Liver (tissue), 9 donors: ENCODE results near the gene COL27A1. TPM values are rescaled to one million over a fixed set of nuclear protein-coding genes. Genes with fewer than 3 reads are reported as not detected.

Experiments used
- DNase-seq: peaks from one replicate; pipeline ENCODE4 v3.0.0-alpha.2; 2017; ENCODE audit warnings: low spot score
- H3K27ac ChIP-seq, 2 donors: one replicate each; pipeline ENCODE4 v1.7.0; 2013; ENCODE audit warnings: inconsistent platforms in 2 of 2, low read length in 2 of 2, control low read depth in 1 of 2, low read depth in 1 of 2, mild to moderate bottlenecking in 1 of 2
- H3K27me3 ChIP-seq, 4 donors: one replicate each; pipeline versions ENCODE4 v1.6.1 to v1.7.0; 2013; ENCODE audit warnings: low read length in 3 of 4, inconsistent platforms in 1 of 4, mild to moderate bottlenecking in 1 of 4, moderate library complexity in 1 of 4; ENCODE audit not compliant: control insufficient read depth in 4 of 4, insufficient read depth in 4 of 4
- H3K36me3 ChIP-seq, 4 donors: one replicate each; pipeline versions ENCODE4 v1.6.1 to v1.7.0; 2013; ENCODE audit warnings: low read length in 3 of 4, mild to moderate bottlenecking in 3 of 4, low read depth in 1 of 4, moderate library complexity in 1 of 4; ENCODE audit not compliant: control insufficient read depth in 4 of 4, insufficient read depth in 3 of 4
- H3K4me1 ChIP-seq, 4 donors: one replicate each; pipeline versions ENCODE4 v1.6.1 to v1.7.0; 2013; ENCODE audit warnings: low read length in 3 of 4, mild to moderate bottlenecking in 3 of 4, moderate library complexity in 1 of 4; ENCODE audit not compliant: control insufficient read depth in 4 of 4, insufficient read depth in 4 of 4
- H3K4me3 ChIP-seq, 3 donors: one replicate each; pipeline versions ENCODE4 v1.6.1 to v1.7.0; 2013; ENCODE audit warnings: low read length in 3 of 3, control low read depth in 1 of 3, low read depth in 1 of 3, mild to moderate bottlenecking in 1 of 3
- H3K9ac ChIP-seq, 2 donors: one replicate each; pipeline ENCODE4 v1.7.0; 2013; ENCODE audit warnings: low read length in 2 of 2, mild to moderate bottlenecking in 2 of 2, moderate library complexity in 2 of 2, control low read depth in 1 of 2, low read depth in 1 of 2
- H3K9me3 ChIP-seq, 4 donors: one replicate each; pipeline versions ENCODE4 v1.6.1 to v1.7.0; 2013; ENCODE audit warnings: low read length in 3 of 4; ENCODE audit not compliant: control insufficient read depth in 4 of 4
- EGR1 ChIP-seq, 2 donors: IDR thresholded peaks; 2 replicates each; pipeline ENCODE4 v1.6.1; 2016 to 2018; ENCODE audit warnings: antibody characterized with exemption in 2 of 2, low read depth in 2 of 2
- FOXA2 ChIP-seq: IDR thresholded peaks from 2 replicates; pipeline ENCODE4 v1.6.1; 2016; ENCODE audit warnings: antibody characterized with exemption
- GABPA ChIP-seq, 2 donors: IDR thresholded peaks in 1 of 2; conservative IDR thresholded peaks in 1 of 2; 2 replicates each; pipeline ENCODE4 v1.6.1; 2016; ENCODE audit warnings: antibody characterized with exemption in 2 of 2, mild to moderate bottlenecking in 1 of 2, moderate library complexity in 1 of 2
- HNF4A ChIP-seq, 2 donors: conservative IDR thresholded peaks; 2 replicates each; pipeline ENCODE4 v1.6.1; 2016; ENCODE audit warnings: antibody characterized with exemption in 2 of 2, mild to moderate bottlenecking in 2 of 2
- HNF4G ChIP-seq: IDR thresholded peaks from 2 replicates; pipeline ENCODE4 v1.6.1; 2016; ENCODE audit warnings: antibody characterized with exemption
- JUND ChIP-seq, 2 donors: IDR thresholded peaks; 2 replicates each; pipeline ENCODE4 v1.6.1; 2016; ENCODE audit warnings: antibody characterized with exemption in 2 of 2
- NR2F2 ChIP-seq: IDR thresholded peaks from 2 replicates; pipeline ENCODE4 v1.6.1; 2016; ENCODE audit warnings: antibody characterized with exemption
- RXRA ChIP-seq, 2 donors: IDR thresholded peaks; 2 replicates each; pipeline ENCODE4 v1.6.1; 2017 to 2018; ENCODE audit warnings: antibody characterized with exemption in 2 of 2, mild to moderate bottlenecking in 1 of 2
- SP1 ChIP-seq: IDR thresholded peaks from 2 replicates; pipeline ENCODE4 v1.6.1; 2018; ENCODE audit warnings: antibody characterized with exemption, mild to moderate bottlenecking
- WGBS: extraction: QIAGEN DNeasy Blood & Tissue Kit; methylation state at CpG from one replicate; pipeline ENCODE4 v1.1.7; 2013; 5-methylcytosine and 5-hydroxymethylcytosine counted together
- polyA plus RNA-seq, 2 donors: library from polyadenylated mRNA; stranded (reverse) in 1 of 2; unstranded in 1 of 2; fragments of 200-250 nt in 1 of 2; fragments of >200 nt in 1 of 2; fragmentation: Nextera tagmentation in 1 of 2; extraction: Ambion mirVana in 1 of 2; gene quantifications; one replicate each; pipeline versions ENCODE4 v1.2.1 to v1.2.3, GENCODE V29; 2013 to 2015
- total RNA-seq, 2 donors: library from RNA; depleted of rRNA; stranded (reverse); fragments of >200 nt; gene quantifications; one replicate each; pipeline ENCODE4 v1.2.3, GENCODE V29; 2014
- TF ChIP-seq, protein P1 (sequence below): IDR thresholded peaks from 2 replicates; pipeline ENCODE4 v1.6.1; 2016; ENCODE audit warnings: antibody characterized with exemption
- TF ChIP-seq, protein P2 (sequence below): fragments of 150-350 bp; IDR thresholded peaks from 2 replicates; pipeline ENCODE4 v1.5.1; 2017; ENCODE audit warnings: improper control_type of control experiment, low read depth, low read length; ENCODE audit not compliant: missing input control
- donor health status: healthy.
- donor health status: healthy.
- donor health status: healthy.
- donor health status: healthy.
- donor health status: healthy.

COL27A1 gene
- total and polyA plus RNA-seq, 4 donors = 7.0 to 20.4 (median 12.0) TPM

- Histone ChIP-seq H3K9me3 (no peaks in the 10 kb centered on the region), H3K27me3 (no peaks in the 10 kb centered on the region), H3K9ac (no peak overlapping the region), H3K4me1 (peaks cover 9 to 31% (median 29%) of the 10 kb centered on the region in 4 donors), H3K27ac (peak overlapping the region in 1 of 2 donors; percentile 33), H3K36me3 (peaks cover 0 to 17% (median 6%) of the 10 kb centered on the region in 4 donors), H3K4me3 (no peak overlapping the region)
- DNase-seq = no peak
- 93% methylated on average over 22 of the region's 22 CpGs for WGBS
- TF ChIP-seq JUND (IDR thresholded peaks at IDR 0.05) = no peak
- no peak for TF ChIP-seq SP1
Measured at GRCh38 chr9:114168281-114169028, 13.1 kb downstream of the COL27A1 start.

DNA sequence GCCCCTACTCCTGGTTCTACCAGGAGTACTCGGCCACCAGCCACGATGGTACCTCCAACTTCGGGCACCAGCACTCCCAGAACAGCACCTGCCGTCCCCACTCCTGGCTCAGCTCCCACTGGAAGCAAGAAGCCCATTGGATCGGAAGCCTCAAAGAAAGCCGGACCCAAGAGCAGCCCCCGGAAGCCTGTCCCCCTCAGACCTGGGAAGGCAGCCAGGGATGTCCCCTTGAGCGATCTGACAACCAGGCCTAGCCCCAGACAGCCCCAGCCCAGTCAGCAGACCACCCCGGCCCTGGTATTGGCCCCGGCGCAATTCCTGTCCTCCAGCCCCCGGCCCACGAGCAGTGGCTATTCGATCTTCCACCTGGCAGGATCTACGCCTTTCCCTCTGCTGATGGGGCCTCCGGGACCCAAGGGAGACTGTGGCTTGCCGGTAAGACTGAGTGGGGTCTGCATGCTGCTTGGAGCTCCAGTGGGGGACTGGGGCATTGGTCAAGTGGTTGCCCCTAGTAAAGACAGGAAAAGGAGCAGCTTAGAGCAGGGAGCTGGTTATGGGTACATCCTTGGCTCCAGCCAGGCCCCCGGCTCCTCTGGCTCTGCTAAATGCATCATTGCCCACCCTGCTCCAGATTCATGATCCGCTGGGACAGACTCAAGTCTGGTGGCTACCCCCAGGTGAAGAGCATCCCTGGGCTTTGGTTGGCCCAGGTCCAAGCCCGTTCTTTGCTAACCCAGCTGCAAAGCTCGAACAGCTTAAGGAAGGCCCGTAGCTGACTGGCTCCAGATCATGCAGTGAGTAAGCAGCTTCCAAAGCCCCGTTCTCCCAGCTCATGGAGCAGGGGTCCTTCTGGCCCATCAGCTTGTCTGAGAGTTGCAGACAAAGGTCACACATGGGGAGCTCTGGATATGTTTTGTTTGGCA lies 14.0 kb downstream of the COL27A1 start:
- TF ChIP-seq, protein P1, sequence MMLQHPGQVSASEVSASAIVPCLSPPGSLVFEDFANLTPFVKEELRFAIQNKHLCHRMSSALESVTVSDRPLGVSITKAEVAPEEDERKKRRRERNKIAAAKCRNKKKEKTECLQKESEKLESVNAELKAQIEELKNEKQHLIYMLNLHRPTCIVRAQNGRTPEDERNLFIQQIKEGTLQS = no peak
- no peak for TF ChIP-seq HNF4A (conservative IDR thresholded peaks at IDR 0.05)
- TF ChIP-seq GABPA (IDR thresholded peaks at IDR 0.05 in 1 of 2, conservative IDR thresholded peaks at IDR 0.05 in 1 of 2) = no peak
- TF ChIP-seq, protein P2, sequence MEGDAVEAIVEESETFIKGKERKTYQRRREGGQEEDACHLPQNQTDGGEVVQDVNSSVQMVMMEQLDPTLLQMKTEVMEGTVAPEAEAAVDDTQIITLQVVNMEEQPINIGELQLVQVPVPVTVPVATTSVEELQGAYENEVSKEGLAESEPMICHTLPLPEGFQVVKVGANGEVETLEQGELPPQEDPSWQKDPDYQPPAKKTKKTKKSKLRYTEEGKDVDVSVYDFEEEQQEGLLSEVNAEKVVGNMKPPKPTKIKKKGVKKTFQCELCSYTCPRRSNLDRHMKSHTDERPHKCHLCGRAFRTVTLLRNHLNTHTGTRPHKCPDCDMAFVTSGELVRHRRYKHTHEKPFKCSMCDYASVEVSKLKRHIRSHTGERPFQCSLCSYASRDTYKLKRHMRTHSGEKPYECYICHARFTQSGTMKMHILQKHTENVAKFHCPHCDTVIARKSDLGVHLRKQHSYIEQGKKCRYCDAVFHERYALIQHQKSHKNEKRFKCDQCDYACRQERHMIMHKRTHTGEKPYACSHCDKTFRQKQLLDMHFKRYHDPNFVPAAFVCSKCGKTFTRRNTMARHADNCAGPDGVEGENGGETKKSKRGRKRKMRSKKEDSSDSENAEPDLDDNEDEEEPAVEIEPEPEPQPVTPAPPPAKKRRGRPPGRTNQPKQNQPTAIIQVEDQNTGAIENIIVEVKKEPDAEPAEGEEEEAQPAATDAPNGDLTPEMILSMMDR = no peak
- no peak for TF ChIP-seq HNF4G
- no peak for TF ChIP-seq EGR1 (IDR thresholded peaks at IDR 0.05; ENCODE audit: low read depth in 2 of 2)
- no peak for TF ChIP-seq FOXA2
- TF ChIP-seq JUND (IDR thresholded peaks at IDR 0.05) = no peak
- Histone ChIP-seq H3K4me1 (peaks cover 5 to 37% (median 31%) of the 10 kb centered on the region in 4 donors), H3K27me3 (no peaks in the 10 kb centered on the region), H3K27ac (no peak overlapping the region), H3K4me3 (no peak overlapping the region), H3K9ac (no peak overlapping the region), H3K9me3 (no peaks in the 10 kb centered on the region), H3K36me3 (peaks cover 0 to 17% (median 6%) of the 10 kb centered on the region in 4 donors)
- no peak for DNase-seq
- WGBS = 80% methylated on average over 23 of the region's 23 CpGs

GRCh38 chr9:114169952-114170770 lies 14.8 kb downstream of the COL27A1 start:
- H3K9me3 ChIP-seq = no peaks in the 10 kb centered on the region
- WGBS = 61% methylated on average over 22 of the region's 22 CpGs
- H3K36me3 ChIP-seq = peaks cover 0 to 14% (median 4%) of the 10 kb centered on the region in 4 donors
- peak overlapping the region in 1 of 2 donors; percentile 28 for H3K27ac ChIP-seq
- H3K4me3 ChIP-seq = no peak overlapping the region
- peaks cover 5 to 46% (median 38%) of the 10 kb centered on the region in 4 donors for H3K4me1 ChIP-seq
- H3K9ac ChIP-seq = no peak overlapping the region
- no peak for DNase-seq
- no peaks in the 10 kb centered on the region for H3K27me3 ChIP-seq
- TF ChIP-seq GABPA (IDR thresholded peaks at IDR 0.05 in 1 of 2, conservative IDR thresholded peaks at IDR 0.05 in 1 of 2) (no peak), EGR1 (IDR thresholded peaks at IDR 0.05; ENCODE audit: low read depth in 2 of 2) (no peak), NR2F2 (peak; percentile 59), RXRA (IDR thresholded peaks at IDR 0.05) (peak; percentile 66 to 82)
- TF ChIP-seq, protein P2 = no peak
